AG04449 (cell line): ENCODE measurements around the gene PRKD1.
A peak's percentile ranks its signal among the peaks of the same experiment; 100 is the strongest.

Source experiments
- CTCF ChIA-PET: fragments of 350-600 bp; formaldehyde crosslinking; extraction: SDS; loops from one replicate; lab custom pipeline; 2021; ENCODE audit warnings: antibody characterized with exemption; lab: Yijun Ruan, JAX
- POLR2A ChIA-PET: fragments of 400-600, 350-600 bp; formaldehyde crosslinking; extraction: SDS; loops from one replicate; lab custom pipeline; 2020; ENCODE audit warnings: antibody characterized with exemption, inconsistent platforms; lab: Yijun Ruan, JAX
- DNase-seq: peaks from one replicate; pipeline ENCODE4 v3.0.0-alpha.2; 2010; ENCODE audit warnings: low read depth, low spot score
- H3K4me3 ChIP-seq: 2 replicates; pipeline ENCODE4 v1.5.1; 2011; ENCODE audit warnings: low read depth, mild to moderate bottlenecking, control low read depth, low read length
- TF ChIP-seq, protein P1 (sequence below): IDR thresholded peaks from one replicate; pipeline ENCODE4 v1.5.1; 2011; ENCODE audit warnings: mild to moderate bottlenecking, moderate library complexity, low read length, control low read depth, inconsistent platforms; ENCODE audit not compliant: insufficient read depth; ENCODE audit errors: missing control alignments

PRKD1 gene

DNA sequence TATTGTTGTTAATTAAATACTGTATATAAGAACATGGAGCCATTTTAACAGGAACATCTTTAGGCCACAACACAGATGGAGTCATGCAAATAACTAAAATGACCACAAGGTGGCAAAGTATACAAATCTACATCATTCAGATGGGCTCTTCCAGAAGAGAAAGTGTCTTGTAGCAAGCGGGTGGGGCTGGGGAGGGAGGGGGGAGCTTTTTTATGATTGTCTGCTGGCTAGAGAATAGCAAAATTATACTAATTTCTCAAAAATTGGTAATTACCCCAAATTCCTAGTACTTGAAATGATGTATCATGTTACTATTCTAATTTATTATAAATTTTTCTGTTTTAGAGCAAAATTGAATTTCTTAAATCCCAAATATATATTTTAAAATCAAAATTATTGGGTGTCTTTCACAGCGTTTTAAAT lies 378.7 kb downstream of the PRKD1 start:
- CTCF ChIA-PET, result interaction anchor here (0.9 to 8.8 kb wide), 22 partner anchors 8 to 735 kb away, joined by 3 to 122 read pairs (median 6); no protein-coding TSS in a partner anchor
- no peak overlapping the region for H3K4me3 ChIP-seq
- TF ChIP-seq, protein P1, sequence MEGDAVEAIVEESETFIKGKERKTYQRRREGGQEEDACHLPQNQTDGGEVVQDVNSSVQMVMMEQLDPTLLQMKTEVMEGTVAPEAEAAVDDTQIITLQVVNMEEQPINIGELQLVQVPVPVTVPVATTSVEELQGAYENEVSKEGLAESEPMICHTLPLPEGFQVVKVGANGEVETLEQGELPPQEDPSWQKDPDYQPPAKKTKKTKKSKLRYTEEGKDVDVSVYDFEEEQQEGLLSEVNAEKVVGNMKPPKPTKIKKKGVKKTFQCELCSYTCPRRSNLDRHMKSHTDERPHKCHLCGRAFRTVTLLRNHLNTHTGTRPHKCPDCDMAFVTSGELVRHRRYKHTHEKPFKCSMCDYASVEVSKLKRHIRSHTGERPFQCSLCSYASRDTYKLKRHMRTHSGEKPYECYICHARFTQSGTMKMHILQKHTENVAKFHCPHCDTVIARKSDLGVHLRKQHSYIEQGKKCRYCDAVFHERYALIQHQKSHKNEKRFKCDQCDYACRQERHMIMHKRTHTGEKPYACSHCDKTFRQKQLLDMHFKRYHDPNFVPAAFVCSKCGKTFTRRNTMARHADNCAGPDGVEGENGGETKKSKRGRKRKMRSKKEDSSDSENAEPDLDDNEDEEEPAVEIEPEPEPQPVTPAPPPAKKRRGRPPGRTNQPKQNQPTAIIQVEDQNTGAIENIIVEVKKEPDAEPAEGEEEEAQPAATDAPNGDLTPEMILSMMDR, result peak; percentile 23
- peak; percentile 17 for DNase-seq
- POLR2A ChIA-PET, result no interaction called here

DNA sequence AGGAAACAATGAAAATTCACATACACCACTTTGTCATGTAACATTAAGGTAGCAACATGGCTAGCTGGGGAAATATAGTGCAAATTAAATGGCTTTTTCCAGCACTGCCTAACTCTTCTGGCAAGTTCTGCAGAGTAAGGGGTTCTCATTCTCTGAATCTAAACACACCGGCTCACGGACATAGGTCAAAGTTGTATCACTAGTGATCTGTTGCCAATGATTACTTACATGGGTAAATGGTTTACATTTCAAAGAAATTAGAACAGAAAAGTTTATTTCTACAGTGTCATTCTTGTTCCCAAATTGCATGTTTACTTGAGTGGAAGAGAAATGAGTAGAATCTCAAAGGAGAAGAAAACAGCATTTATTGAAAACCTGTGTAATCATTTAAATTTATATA lies 381.9 kb downstream of the PRKD1 start:
- DNase-seq, result no peak
- H3K4me3 ChIP-seq, result no peak overlapping the region
- ChIA-PET CTCF (interaction anchor here (0.9 to 5.0 kb wide), 4 partner anchors 460 to 792 kb away, joined by 3 to 27 read pairs (median 3); no protein-coding TSS in a partner anchor), POLR2A (no interaction called here)
- TF ChIP-seq, protein P1, result no peak

DNA sequence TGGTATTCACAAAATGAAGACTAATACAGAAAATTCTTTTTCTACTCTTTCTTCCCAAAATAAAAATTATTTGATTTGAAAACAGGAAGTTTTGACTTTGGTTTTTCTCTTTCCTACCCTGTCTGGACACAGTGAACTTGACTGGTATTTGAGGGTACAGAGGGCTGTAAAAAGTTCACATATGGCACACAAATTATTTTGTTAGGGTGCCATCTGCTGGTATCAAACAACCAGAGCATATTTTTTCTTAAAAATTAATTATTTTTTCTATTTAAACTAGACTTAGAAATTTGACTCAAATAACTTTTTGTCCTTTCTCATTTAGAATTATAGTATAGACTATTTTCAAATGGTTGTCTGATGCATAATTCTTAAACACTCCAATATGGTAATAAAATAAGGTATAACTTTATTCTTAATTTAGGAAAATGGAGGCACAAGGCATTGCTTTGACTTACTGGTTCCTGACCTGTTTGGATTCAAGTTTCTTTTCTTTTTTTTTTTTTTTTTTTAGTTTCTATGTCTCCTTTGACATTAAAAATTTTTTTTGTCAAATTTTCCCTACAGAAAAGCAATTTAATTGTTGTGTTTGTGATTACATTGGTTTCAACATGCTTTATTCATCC lies 390.6 kb downstream of the PRKD1 start:
- H3K4me3 ChIP-seq, result no peak overlapping the region
- TF ChIP-seq, protein P1, result no peak
- CTCF ChIA-PET, result interaction anchor here (1.0 to 6.9 kb wide), 5 partner anchors 14 to 786 kb away, joined by 3 to 93 read pairs (median 4); no protein-coding TSS in a partner anchor
- POLR2A ChIA-PET, result no interaction called here
- DNase-seq, result no peak

DNA sequence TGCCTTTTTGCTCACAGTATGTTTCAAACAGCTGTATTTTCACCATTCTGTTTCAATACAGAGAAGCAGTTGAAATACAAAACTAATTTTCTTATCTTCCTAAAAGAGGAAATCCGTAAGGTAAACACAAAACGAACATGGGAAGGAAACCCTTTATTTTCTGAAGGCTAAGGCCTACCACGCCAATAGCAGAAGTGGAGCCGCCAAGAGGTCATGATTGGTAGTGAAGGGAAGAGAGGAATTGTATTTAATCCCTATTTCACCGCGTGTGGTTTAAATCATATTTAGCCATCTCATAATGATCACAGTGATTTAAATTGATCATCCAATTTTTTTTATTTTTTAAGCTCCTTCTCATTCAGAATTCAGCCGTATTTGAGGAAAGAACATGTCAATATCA lies 398.2 kb downstream of the PRKD1 start:
- ChIA-PET POLR2A (no interaction called here), CTCF (interaction anchor here (0.9 to 3.8 kb wide), 10 partner anchors 10 to 782 kb away, joined by 3 to 20 read pairs (median 4); no protein-coding TSS in a partner anchor)

DNA sequence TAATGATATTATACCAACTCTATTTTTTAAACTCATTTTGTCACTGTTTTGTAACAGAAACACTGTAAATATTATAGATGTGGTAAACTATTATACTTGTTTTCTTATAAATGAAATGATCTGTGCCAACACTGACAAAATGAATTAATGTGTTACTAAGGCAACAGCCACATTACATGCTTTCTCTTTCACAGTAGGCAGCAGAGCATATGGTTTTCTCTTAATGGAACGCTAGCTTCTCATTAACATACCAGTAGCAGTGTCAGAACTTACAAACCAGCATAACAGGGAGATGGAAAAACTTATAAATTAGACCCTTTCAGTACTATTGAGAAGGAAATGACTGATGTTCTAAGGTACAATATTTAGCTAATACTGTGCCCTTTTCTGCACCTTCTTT lies 398.8 kb downstream of the PRKD1 start:
- DNase-seq, result no peak
- TF ChIP-seq, protein P1, result no peak
- POLR2A ChIA-PET, result no interaction called here
- no peak overlapping the region for H3K4me3 ChIP-seq
- CTCF ChIA-PET, result interaction anchor here (0.9 to 3.8 kb wide), 10 partner anchors 10 to 781 kb away, joined by 3 to 20 read pairs (median 4); no protein-coding TSS in a partner anchor

More for the DNA sequence above, 398.2 kb downstream of the PRKD1 start:
- H3K4me3 ChIP-seq, result no peak overlapping the region
- TF ChIP-seq, protein P1, result peak; percentile 14
- DNase-seq, result no peak

DNA sequence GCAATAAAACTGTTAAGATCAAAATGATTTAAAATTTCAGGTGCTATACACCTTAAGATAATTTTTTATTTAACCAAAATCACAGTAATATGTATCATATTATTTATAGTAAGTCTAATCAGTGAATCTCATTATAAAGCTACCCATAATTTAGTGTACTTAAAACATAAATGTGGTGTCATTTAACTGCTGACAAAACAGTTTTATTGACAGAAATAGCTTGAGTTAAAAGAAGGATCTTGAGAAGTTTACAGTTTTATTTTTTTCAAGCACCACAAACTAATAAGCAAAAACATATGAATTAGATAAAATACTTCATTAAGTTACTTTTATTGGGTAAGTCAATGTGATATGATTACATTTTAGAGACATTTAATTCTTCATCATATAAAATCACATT lies 400.4 kb downstream of the PRKD1 start:
- CTCF ChIA-PET, result interaction anchor here (0.9 to 1.4 kb wide), 3 partner anchors 9 to 770 kb away, joined by 3 to 5 read pairs (median 4); no protein-coding TSS in a partner anchor
- POLR2A ChIA-PET, result no interaction called here
- DNase-seq, result no peak
- TF ChIP-seq, protein P1, result no peak
- no peak overlapping the region for H3K4me3 ChIP-seq
